ENCODE results near the gene TRIM56.

GRCh38 chr7:101113836-101114235 lies 28.6 kb downstream of the TRIM56 start:
- TF ChIP-seq MYC (IDR thresholded peaks at IDR 0.05; ENCODE audit: low read depth, low read length) (no peak), CTCF (IDR thresholded peaks at IDR 0.05; ENCODE audit: low read depth, low read length) (no peak)
